H1 (cell line): Measurements from ENCODE around the gene PLA2G4E.

Source experiments
- ASH2L ChIP-seq: fragments of 200-600, 300-600 bp; sonication (generic); IDR thresholded peaks from one replicate; pipeline ENCODE4 v1.7.1; 2017; ENCODE audit warnings: low read length
- ATF2 ChIP-seq: IDR thresholded peaks from 2 replicates; pipeline ENCODE4 v1.6.1; 2012; ENCODE audit warnings: low read length, inconsistent platforms
- ATF3 ChIP-seq: IDR thresholded peaks from 2 replicates; pipeline ENCODE4 v1.6.1; 2011; ENCODE audit warnings: low read depth, mild to moderate bottlenecking, low read length; ENCODE audit not compliant: insufficient read depth
- CEBPB ChIP-seq: IDR thresholded peaks from 2 replicates; pipeline ENCODE4 v1.6.1; 2012; ENCODE audit warnings: low read depth, low read length
- CHD2 ChIP-seq: IDR thresholded peaks from 2 replicates; pipeline ENCODE4 v1.6.1; 2012; ENCODE audit warnings: low read length, improper control_type of control experiment
- CTCF ChIP-seq, 3 experiments: IDR thresholded peaks; 1 replicate in 2 of 3; 2 replicates in 1 of 3; pipeline versions ENCODE4 v1.5.1 to v1.6.1; 2011; ENCODE audit warnings: low read length in 3 of 3, mild to moderate bottlenecking in 3 of 3, inconsistent platforms in 2 of 3, low read depth in 1 of 3, moderate library complexity in 1 of 3; ENCODE audit not compliant: insufficient read depth in 1 of 3; ENCODE audit errors: control extremely low read depth in 1 of 3
- JUN ChIP-seq: IDR thresholded peaks from 2 replicates; pipeline ENCODE4 v1.6.1; 2011; ENCODE audit warnings: low read depth, mild to moderate bottlenecking, improper control_type of control experiment, low read length
- MAX ChIP-seq: IDR thresholded peaks from 2 replicates; pipeline ENCODE4 v1.6.1; 2012; ENCODE audit warnings: inconsistent platforms
- POLR2A ChIP-seq, 2 experiments: IDR thresholded peaks; 1 replicate in 1 of 2; 2 replicates in 1 of 2; pipeline ENCODE4 v1.6.1; 2011; ENCODE audit warnings: low read depth in 2 of 2, low read length in 2 of 2, mild to moderate bottlenecking in 2 of 2; ENCODE audit errors: control extremely low read depth in 1 of 2
- RFX5 ChIP-seq: IDR thresholded peaks from 2 replicates; pipeline ENCODE4 v1.6.1; 2011; ENCODE audit warnings: low read depth, low read length, improper control_type of control experiment, borderline replicate concordance
- USF2 ChIP-seq: IDR thresholded peaks from 2 replicates; pipeline ENCODE4 v1.6.1; 2011; ENCODE audit warnings: low read length, improper control_type of control experiment

- TF ChIP-seq CTCF (IDR thresholded peaks at IDR 0.05; ENCODE audit: control extremely low read depth in 1 of 3, insufficient read depth in 1 of 3, low read depth in 1 of 3, low read length in 3 of 3): no peak
- TF ChIP-seq CHD2: no peak
- TF ChIP-seq RFX5: no peak
- no peak for TF ChIP-seq CEBPB
- no peak for TF ChIP-seq POLR2A (IDR thresholded peaks at IDR 0.05; ENCODE audit: control extremely low read depth in 1 of 2, low read depth in 2 of 2, low read length in 2 of 2)
- no peak for TF ChIP-seq JUN
- no peak for TF ChIP-seq USF2
- TF ChIP-seq ATF3: no peak
- TF ChIP-seq MAX: no peak
- TF ChIP-seq ASH2L: no peak
- no peak for TF ChIP-seq ATF2
Measured at GRCh38 chr15:42024303-42024702, 3.5 kb upstream of the PLA2G4E start.
